Stomach (tissue), 9 donors: ENCODE measurements around the gene SDCBP2. TPM values are rescaled to one million over a fixed set of nuclear protein-coding genes. Genes with fewer than 3 reads are reported as not detected.

ENCODE experiments used
- DNase-seq, 2 donors: peaks; one replicate each; pipeline versions ENCODE4 v3.0.0 to v3.0.0-alpha.2; 2013 to 2019
- H3K27ac ChIP-seq, 5 donors: fragments of 200-600 bp in 4 of 5; sonication (generic) in 4 of 5; one replicate each; pipeline ENCODE4 v1.5.1; 2013 to 2019; ENCODE audit warnings: mild to moderate bottlenecking in 1 of 5, moderate library complexity in 1 of 5
- H3K27me3 ChIP-seq, 3 donors: fragments of 200-600 bp; sonication (generic); one replicate each; pipeline ENCODE4 v1.5.1; 2017 to 2019; ENCODE audit warnings: mixed run types in 1 of 3
- H3K36me3 ChIP-seq, 4 donors: fragments of 200-600 bp; sonication (generic); 1 replicate in 3 of 4; 2 replicates in 1 of 4; pipeline ENCODE4 v1.5.1; 2016 to 2019
- H3K4me1 ChIP-seq, 4 donors: fragments of 200-600 bp; sonication (generic); one replicate each; pipeline ENCODE4 v1.5.1; 2016 to 2019
- H3K4me3 ChIP-seq, 4 donors: fragments of 200-600 bp; sonication (generic) in 3 of 4; one replicate each; pipeline ENCODE4 v1.5.1; 2016 to 2019; ENCODE audit warnings: mild to moderate bottlenecking in 1 of 4
- H3K9me3 ChIP-seq, 4 donors: fragments of 200-600 bp; sonication (generic); one replicate each; pipeline ENCODE4 v1.5.1; 2016 to 2019
- CTCF ChIP-seq, 7 experiments: fragments of 450-650 bp in 4 of 7; fragments of 200-600 bp in 3 of 7; sonication (generic) in 3 of 7; IDR thresholded peaks; one replicate each; pipeline ENCODE4 v1.5.1; 2016 to 2019; ENCODE audit warnings: antibody characterized with exemption in 7 of 7, control low read depth in 2 of 7, mild to moderate bottlenecking in 1 of 7
- EP300 ChIP-seq: sonication (generic); formaldehyde crosslinking; IDR thresholded peaks from one replicate; pipeline ENCODE4 v1.6.1; 2017; ENCODE audit warnings: antibody characterized with exemption
- POLR2A ChIP-seq, 4 donors: fragments of 450-650 bp; IDR thresholded peaks; one replicate each; pipeline ENCODE4 v1.6.1; 2016; ENCODE audit warnings: antibody characterized with exemption in 4 of 4, control low read depth in 2 of 4, mild to moderate bottlenecking in 1 of 4, moderate library complexity in 1 of 4
- POLR2AphosphoS5 ChIP-seq, 3 donors: sonication (generic); formaldehyde crosslinking; IDR thresholded peaks; one replicate each; pipeline ENCODE4 v1.6.1; 2016; ENCODE audit warnings: antibody characterized with exemption in 3 of 3
- WGBS, 5 donors: extraction: QIAGEN DNeasy Blood & Tissue Kit in 3 of 5; methylation state at CpG; one replicate each; pipeline versions ENCODE4 v1.1.5 to v1.1.7; 2013 to 2018; 5-methylcytosine and 5-hydroxymethylcytosine counted together
- intact Hi-C: fragments of 100-400 bp; cut with DNase I; formaldehyde crosslinking; loops from one replicate; pipeline ENCODE4 v1.15.1; 2023; ENCODE audit warnings: low total_unique reads
- polyA plus RNA-seq, 3 donors: library from polyadenylated mRNA; stranded (reverse); fragments of 200-250 nt; gene quantifications; one replicate each; pipeline ENCODE4 v1.2.3, GENCODE V29; 2013
- total RNA-seq, 5 donors: library from RNA; depleted of rRNA; stranded (reverse); fragments of >200 nt; gene quantifications; one replicate each; pipeline versions ENCODE4 v1.1.0 to v1.2.3, GENCODE V29; 2014 to 2016
- donor health status: healthy with polysubstance abuse.
- donor health status: Bipolar disorder and iron deficiency.
- donor health status: healthy.

The SDCBP2 gene
- total and polyA plus RNA-seq, 8 donors = 33.3 to 297 (median 60.5) TPM

- 43 to 55% (median 53%) methylated on average over 2 of the region's 2 CpGs for WGBS, 5 donors
- intact Hi-C loops = no loop called here
Measured at GRCh38 chr20:1374246-1374645, 45.3 kb upstream of the SDCBP2 start.

GRCh38 chr20:1373614-1374013 is 44.7 kb upstream of the SDCBP2 start:
- Histone ChIP-seq H3K27me3 (no peaks in the 10 kb centered on the region), H3K36me3 (peaks cover 3 to 66% (median 55%) of the 10 kb centered on the region in 4 donors), H3K4me3 (no peak overlapping the region), H3K27ac (peak overlapping the region in 3 of 5 donors; percentile 25 to 35 (median 30)), H3K4me1 (peaks cover 41 to 96% (median 67%) of the 10 kb centered on the region in 4 donors), H3K9me3 (no peaks in the 10 kb centered on the region)
- no peak for TF ChIP-seq CTCF (IDR thresholded peaks at IDR 0.05)
- no peak for TF ChIP-seq EP300
- TF ChIP-seq POLR2AphosphoS5 (IDR thresholded peaks at IDR 0.05) = peak in 1 of 3 donors; percentile 5
- TF ChIP-seq POLR2A (IDR thresholded peaks at IDR 0.05) = no peak
- 25 to 45% (median 41%) methylated on average over 4 of the region's 4 CpGs for WGBS, 5 donors
- peak in 1 of 2 donors; percentile 42 for DNase-seq
- intact Hi-C loops = no loop called here

More at GRCh38 chr20:1374246-1374645, 45.3 kb upstream of the SDCBP2 start:
- Histone ChIP-seq H3K4me1 (peaks cover 41 to 98% (median 72%) of the 10 kb centered on the region in 4 donors), H3K27ac (peak overlapping the region in 3 of 5 donors; percentile 18 to 35 (median 30)), H3K4me3 (no peak overlapping the region), H3K36me3 (peaks cover 3 to 63% (median 50%) of the 10 kb centered on the region in 4 donors), H3K27me3 (no peaks in the 10 kb centered on the region), H3K9me3 (no peaks in the 10 kb centered on the region)
- DNase-seq = no peak
- TF ChIP-seq CTCF (IDR thresholded peaks at IDR 0.05) = no peak
- no peak for TF ChIP-seq POLR2AphosphoS5 (IDR thresholded peaks at IDR 0.05)
- TF ChIP-seq POLR2A (IDR thresholded peaks at IDR 0.05) = no peak
- no peak for TF ChIP-seq EP300

GRCh38 chr20:1373036-1373435 is 44.1 kb upstream of the SDCBP2 start:
- H3K4me1 ChIP-seq = peaks cover 35 to 94% (median 63%) of the 10 kb centered on the region in 4 donors
- DNase-seq = no peak
- H3K36me3 ChIP-seq = peaks cover 4 to 72% (median 60%) of the 10 kb centered on the region in 4 donors
- no peaks in the 10 kb centered on the region for H3K27me3 ChIP-seq
- intact Hi-C loops = no loop called here
- 88 to 94% (median 90%) methylated on average over 3 of the region's 3 CpGs for WGBS, 5 donors
- H3K27ac ChIP-seq = peak overlapping the region in 4 of 5 donors; percentile 15 to 35 (median 28)
- TF ChIP-seq POLR2AphosphoS5 (IDR thresholded peaks at IDR 0.05) = no peak
- no peak for TF ChIP-seq EP300
- H3K9me3 ChIP-seq = no peaks in the 10 kb centered on the region
- H3K4me3 ChIP-seq = no peak overlapping the region

GRCh38 chr20:1371830-1372539 is 43.0 kb upstream of the SDCBP2 start:
- 80 to 92% (median 84%) methylated on average over 4 to 5 of the region's 5 CpGs for WGBS, 5 donors
- intact Hi-C loops = no loop called here
- Histone ChIP-seq H3K9me3 (no peaks in the 10 kb centered on the region), H3K36me3 (peaks cover 10 to 82% (median 71%) of the 10 kb centered on the region in 4 donors), H3K27ac (peak overlapping the region in 3 of 5 donors; percentile 47 to 65 (median 54)), H3K4me3 (no peak overlapping the region), H3K4me1 (peaks cover 27 to 85% (median 52%) of the 10 kb centered on the region in 4 donors), H3K27me3 (no peaks in the 10 kb centered on the region)
- TF ChIP-seq POLR2A (IDR thresholded peaks at IDR 0.05) = no peak
- no peak for TF ChIP-seq POLR2AphosphoS5 (IDR thresholded peaks at IDR 0.05)
- no peak for DNase-seq

- intact Hi-C loops = no loop called here
- DNase-seq = no peak
- peak overlapping the region in 4 of 5 donors; percentile 46 to 65 (median 50) for H3K27ac ChIP-seq
- TF ChIP-seq POLR2A (IDR thresholded peaks at IDR 0.05) (no peak), POLR2AphosphoS5 (IDR thresholded peaks at IDR 0.05) (no peak), CTCF (IDR thresholded peaks at IDR 0.05) (no peak), EP300 (no peak)
- WGBS, 5 donors = 72 to 81% (median 78%) methylated on average over 3 of the region's 3 CpGs
- H3K4me1 ChIP-seq = peaks cover 27 to 83% (median 50%) of the 10 kb centered on the region in 4 donors
- no peak overlapping the region for H3K4me3 ChIP-seq
- no peaks in the 10 kb centered on the region for H3K9me3 ChIP-seq
- peaks cover 10 to 84% (median 71%) of the 10 kb centered on the region in 4 donors for H3K36me3 ChIP-seq
- H3K27me3 ChIP-seq = no peaks in the 10 kb centered on the region
Measured at GRCh38 chr20:1371202-1371782, 42.4 kb upstream of the SDCBP2 start.
